Fibroblast of the aortic adventitia (primary cell): ENCODE data around the gene REN. TPM values are rescaled to one million over a fixed set of nuclear protein-coding genes. Genes with fewer than 3 reads are reported as not detected.

Experiments
- DNase-seq: peaks from one replicate; pipeline ENCODE4 v3.0.0-alpha.2; 2010; ENCODE audit warnings: low read depth
- H3K4me3 ChIP-seq: 2 replicates; pipeline ENCODE4 v1.5.1; 2011; ENCODE audit warnings: low read depth, mild to moderate bottlenecking, control low read depth, low read length, moderate library complexity
- total RNA-seq: library from RNA; depleted of rRNA; stranded (reverse); fragments of >200 nt; gene quantifications from 2 replicates; pipeline ENCODE4 v1.2.3, GENCODE V29; 2012; ENCODE audit warnings: low replicate concordance
- TF ChIP-seq, protein P1 (sequence below): IDR thresholded peaks from 2 replicates; pipeline ENCODE4 v1.5.1; 2011; ENCODE audit warnings: mild to moderate bottlenecking, low read length, control low read depth, inconsistent platforms; ENCODE audit not compliant: insufficient read depth

REN gene
- total RNA-seq, 1 donor, result not detected

DNA sequence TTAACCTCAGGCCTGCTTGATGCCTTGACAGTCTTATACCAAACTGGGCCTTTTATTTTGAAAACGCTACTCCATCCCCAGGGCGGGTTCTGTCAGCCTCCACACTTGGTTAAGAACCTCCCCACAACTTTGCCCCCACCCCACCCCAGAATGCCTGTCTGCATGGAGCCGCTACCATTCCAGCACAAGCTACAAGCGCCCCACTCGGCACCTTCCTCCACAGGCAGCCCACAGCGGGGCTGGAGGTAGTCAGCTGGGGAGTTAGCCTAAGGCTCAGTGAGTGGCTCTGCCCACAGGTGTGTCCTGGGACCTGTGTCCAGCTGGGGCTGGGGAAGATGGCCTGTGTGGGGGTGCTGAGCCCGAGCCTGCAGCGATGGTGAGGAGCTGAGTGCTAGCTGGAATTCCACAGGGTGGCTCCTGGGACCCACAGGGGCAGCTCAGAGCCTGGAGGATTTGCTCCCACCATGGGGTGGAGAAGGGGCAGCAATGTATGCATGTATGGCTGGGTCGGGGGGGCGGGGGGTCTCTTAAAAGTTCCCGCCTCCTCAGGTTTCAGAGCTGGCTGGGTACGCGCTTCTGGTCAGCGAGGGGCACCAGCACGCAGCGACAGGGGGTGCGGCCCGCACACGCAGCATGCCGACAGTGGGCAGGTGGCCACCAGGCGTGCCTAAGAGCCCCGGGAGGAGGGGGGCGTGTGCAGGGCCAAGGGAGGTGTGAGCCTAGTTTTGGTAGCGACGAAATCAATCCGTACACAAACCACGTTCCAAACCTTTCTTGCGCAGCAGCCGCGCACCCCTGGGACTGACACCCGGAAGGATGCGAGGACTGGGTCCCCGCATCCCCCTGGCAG lies 15.2 kb downstream of the REN start:
- peak overlapping the region; percentile 68 for H3K4me3 ChIP-seq
- TF ChIP-seq, protein P1, sequence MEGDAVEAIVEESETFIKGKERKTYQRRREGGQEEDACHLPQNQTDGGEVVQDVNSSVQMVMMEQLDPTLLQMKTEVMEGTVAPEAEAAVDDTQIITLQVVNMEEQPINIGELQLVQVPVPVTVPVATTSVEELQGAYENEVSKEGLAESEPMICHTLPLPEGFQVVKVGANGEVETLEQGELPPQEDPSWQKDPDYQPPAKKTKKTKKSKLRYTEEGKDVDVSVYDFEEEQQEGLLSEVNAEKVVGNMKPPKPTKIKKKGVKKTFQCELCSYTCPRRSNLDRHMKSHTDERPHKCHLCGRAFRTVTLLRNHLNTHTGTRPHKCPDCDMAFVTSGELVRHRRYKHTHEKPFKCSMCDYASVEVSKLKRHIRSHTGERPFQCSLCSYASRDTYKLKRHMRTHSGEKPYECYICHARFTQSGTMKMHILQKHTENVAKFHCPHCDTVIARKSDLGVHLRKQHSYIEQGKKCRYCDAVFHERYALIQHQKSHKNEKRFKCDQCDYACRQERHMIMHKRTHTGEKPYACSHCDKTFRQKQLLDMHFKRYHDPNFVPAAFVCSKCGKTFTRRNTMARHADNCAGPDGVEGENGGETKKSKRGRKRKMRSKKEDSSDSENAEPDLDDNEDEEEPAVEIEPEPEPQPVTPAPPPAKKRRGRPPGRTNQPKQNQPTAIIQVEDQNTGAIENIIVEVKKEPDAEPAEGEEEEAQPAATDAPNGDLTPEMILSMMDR, result no peak
- DNase-seq, result no peak

DNA sequence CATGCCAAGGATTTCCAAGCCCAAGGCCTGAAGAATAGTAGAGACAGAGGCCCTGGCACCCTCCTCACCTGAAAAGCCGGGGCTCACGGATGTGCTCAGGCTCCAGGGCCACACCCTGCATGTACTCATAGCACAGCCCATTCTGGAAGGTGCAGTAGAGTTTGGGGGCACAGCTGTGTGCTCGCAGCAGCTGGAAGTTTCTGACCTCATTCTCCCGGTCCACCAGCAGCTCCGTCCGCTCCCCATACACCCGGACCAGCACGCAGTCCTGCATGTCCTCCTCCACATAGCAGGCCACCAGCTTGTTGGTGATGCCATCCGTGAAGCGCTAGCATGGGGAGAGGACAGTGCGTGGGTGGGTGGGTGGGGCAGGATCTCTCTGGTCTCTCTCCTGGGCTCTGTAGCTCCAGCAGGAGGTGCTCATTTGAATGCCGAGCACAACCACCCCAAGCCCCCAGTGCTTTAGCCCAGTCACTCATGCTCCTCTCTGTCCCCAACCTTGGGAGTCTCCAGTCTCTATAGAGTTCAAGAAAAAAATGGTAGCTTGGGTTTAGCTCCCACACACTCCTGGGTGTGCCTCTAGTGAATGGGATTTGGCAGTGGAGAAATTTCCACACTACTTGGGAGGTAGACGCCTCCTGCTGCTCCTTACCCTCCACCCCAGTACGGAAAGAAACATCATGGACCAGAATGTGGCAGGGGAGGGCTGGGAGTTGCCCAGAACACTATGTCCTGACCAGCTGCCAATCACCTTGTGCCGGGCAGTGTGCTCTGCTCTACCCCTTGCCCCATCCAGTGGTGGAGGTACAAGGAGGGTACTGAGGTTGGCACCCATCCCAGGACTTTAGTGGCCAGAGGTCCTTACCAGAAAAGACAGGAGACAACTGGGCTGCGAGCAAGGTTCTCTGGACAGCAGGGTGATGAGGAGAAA lies 16.2 kb downstream of the REN start:
- no peak for DNase-seq
- H3K4me3 ChIP-seq, result no peak overlapping the region
- TF ChIP-seq, protein P1, result no peak

DNA sequence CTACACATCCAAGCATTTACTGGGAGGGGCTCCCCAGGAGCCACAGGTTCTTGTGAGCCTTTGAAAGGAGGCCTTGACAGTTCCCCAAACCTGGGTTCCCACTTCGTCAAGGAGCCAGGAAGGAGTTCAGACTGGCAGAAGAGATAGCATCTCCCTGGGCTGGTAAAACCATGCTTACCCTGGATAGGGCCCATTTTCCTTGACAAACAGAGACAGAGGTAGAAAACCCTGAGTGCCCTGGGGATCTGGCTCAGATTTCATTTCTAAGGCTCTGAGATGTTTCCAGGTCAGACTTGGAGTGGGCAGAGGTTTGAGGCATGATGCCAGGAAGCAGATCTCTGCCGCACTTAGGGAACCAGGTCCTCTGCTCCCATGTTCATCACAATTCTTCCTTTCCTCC lies 17.0 kb downstream of the REN start:
- TF ChIP-seq, protein P1, result no peak
- no peak overlapping the region for H3K4me3 ChIP-seq
- no peak for DNase-seq

DNA sequence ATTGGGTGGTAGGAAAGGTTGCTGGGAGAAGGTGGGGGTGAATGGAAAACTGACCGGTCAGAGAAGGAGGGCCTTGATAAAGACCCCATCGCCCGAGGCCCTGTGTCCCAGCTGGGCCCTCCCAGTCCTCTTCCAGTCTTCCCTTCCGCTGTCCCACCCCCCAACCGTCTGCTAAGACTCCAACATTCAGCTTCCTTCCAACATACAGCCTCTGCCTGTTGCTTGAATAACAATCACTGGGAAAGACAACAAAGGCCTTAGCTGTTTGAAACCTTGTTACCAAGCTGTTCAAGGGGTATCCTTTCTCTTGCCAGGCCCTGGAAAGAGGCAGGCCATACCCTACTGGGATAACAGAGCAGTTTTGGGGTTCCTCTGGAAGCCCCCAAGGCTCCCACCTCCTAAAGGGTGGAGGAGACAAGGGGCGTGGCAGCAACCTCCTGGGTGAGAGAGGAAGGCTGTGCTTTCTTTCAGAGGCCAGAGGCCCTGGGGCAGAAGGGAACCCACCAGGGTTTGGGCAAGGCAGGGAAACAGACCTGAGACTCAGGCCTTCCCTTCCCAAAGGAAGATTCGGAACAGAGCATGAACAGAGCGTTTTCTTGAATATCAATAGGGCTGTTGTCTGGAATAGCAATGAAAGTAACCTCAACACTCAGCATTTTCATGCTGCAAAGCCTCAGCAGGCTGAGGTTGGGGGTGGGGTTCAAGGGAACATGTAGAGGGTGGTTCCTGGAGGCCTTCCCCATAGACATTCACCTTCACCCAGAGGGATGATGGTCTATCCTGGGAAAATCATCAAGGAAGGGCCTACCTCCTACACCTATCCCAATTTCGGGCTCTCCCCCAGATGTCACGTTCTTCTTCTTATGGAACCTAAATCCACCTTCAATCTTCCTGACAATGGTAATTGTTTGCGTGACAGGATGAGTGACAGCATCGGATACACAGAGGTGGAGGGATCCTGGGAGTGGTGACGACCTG lies 18.4 kb downstream of the REN start:
- no peak for DNase-seq
- TF ChIP-seq, protein P1, result no peak
- no peak overlapping the region for H3K4me3 ChIP-seq

DNA sequence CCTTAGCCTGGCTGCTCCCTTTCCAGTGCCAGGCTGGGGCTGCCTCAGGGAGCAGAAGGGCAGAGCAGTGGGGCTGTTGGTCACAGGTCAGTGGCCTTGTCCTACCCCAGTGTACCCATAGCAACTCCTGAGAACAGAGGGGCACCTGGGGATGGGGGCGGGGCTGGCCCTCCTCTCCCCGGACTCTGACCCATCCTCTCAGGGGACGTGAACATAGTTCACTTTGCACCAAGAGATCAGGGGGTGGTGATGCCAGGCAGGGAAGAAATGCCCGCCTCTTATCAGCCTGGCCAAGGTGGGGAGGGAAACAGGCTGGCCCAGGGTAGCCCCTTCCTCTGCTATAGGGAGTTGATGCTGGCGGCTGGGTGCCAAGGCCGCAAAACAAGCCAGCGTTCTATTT lies 19.2 kb downstream of the REN start:
- no peak for DNase-seq
- TF ChIP-seq, protein P1, result no peak
- no peak overlapping the region for H3K4me3 ChIP-seq

DNA sequence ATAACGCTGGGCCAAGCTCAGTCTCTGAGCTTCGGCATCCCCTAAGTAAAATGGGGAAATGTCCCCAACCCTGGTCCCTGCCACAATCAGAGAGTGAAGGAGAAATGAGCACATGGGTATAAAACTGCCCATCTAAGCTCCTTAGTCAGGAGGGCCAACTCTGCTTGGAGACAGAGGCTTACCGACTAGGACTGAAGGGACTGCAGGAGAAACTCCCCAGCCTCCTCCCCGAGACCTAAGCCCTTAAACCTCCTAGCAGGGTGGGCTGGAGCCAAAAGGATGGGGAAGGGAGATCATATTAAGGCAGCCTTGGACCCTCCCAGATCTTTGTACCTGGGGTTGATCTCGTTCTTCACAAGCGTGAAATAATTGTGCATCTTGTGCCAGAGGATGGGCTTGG lies 19.8 kb downstream of the REN start:
- TF ChIP-seq, protein P1, result no peak
- H3K4me3 ChIP-seq, result no peak overlapping the region
- no peak for DNase-seq
